Mononuclear cell (primary cell): Measurements from ENCODE around the gene ERC2. TPM values are rescaled to one million over a fixed set of nuclear protein-coding genes. Genes with fewer than 3 reads are reported as not detected.

ENCODE experiments used
- H3K27me3 ChIP-seq: 2 replicates; pipeline ENCODE4 v1.6.0; 2011; ENCODE audit warnings: low read length, control low read depth; ENCODE audit not compliant: insufficient read depth
- H3K4me1 ChIP-seq: 2 replicates; pipeline ENCODE4 v1.5.1; 2011; ENCODE audit warnings: mild to moderate bottlenecking, low read length, control low read depth; ENCODE audit not compliant: insufficient read depth
- H3K4me3 ChIP-seq: 2 replicates; pipeline ENCODE4 v1.5.1; 2011; ENCODE audit warnings: mild to moderate bottlenecking, low read length, moderate library complexity
- H3K9me3 ChIP-seq: 2 replicates; pipeline ENCODE4 v1.5.1; 2011; ENCODE audit warnings: low read depth, mild to moderate bottlenecking, control low read depth, low read length
- total RNA-seq: library from RNA; depleted of rRNA; stranded (reverse); fragments of >200 nt; gene quantifications from one replicate; pipeline ENCODE4 v1.2.3, GENCODE V29; 2012

Gene ERC2
- total RNA-seq, 1 donor = 0.10 TPM

- H3K9me3 ChIP-seq = no peaks in the 10 kb centered on the region
- H3K27me3 ChIP-seq = peaks cover 92% of the 10 kb centered on the region
- no peak overlapping the region for H3K4me3 ChIP-seq
- no peaks in the 10 kb centered on the region for H3K4me1 ChIP-seq
These were observed 983.2 kb downstream of the ERC2 start for GRCh38 chr3:55484801-55485791.

- H3K27me3 ChIP-seq = peaks cover 92% of the 10 kb centered on the region
- H3K4me3 ChIP-seq = no peak overlapping the region
- H3K4me1 ChIP-seq = no peaks in the 10 kb centered on the region
- no peaks in the 10 kb centered on the region for H3K9me3 ChIP-seq
These were observed 984.0 kb downstream of the ERC2 start for GRCh38 chr3:55484191-55484689.

- Histone ChIP-seq H3K9me3 (no peaks in the 10 kb centered on the region), H3K27me3 (peaks cover 86% of the 10 kb centered on the region), H3K4me3 (no peak overlapping the region), H3K4me1 (no peaks in the 10 kb centered on the region)
These were observed 984.8 kb downstream of the ERC2 start for GRCh38 chr3:55483196-55484095.

GRCh38 chr3:55482496-55483195 lies 985.6 kb downstream of the ERC2 start:
- H3K4me3 ChIP-seq = no peak overlapping the region
- H3K27me3 ChIP-seq = peaks cover 87% of the 10 kb centered on the region
- H3K9me3 ChIP-seq = no peaks in the 10 kb centered on the region
- no peaks in the 10 kb centered on the region for H3K4me1 ChIP-seq

GRCh38 chr3:55481744-55482495 lies 986.3 kb downstream of the ERC2 start:
- no peak overlapping the region for H3K4me3 ChIP-seq
- H3K27me3 ChIP-seq = peaks cover 81% of the 10 kb centered on the region

GRCh38 chr3:55480911-55481743 lies 987.1 kb downstream of the ERC2 start:
- H3K27me3 ChIP-seq = peaks cover 73% of the 10 kb centered on the region

More at GRCh38 chr3:55481744-55482495, 986.3 kb downstream of the ERC2 start:
- Histone ChIP-seq H3K9me3 (no peaks in the 10 kb centered on the region), H3K4me1 (no peaks in the 10 kb centered on the region)

GRCh38 chr3:55477306-55478303 lies 990.7 kb downstream of the ERC2 start:
- H3K4me3 ChIP-seq = no peak overlapping the region
- H3K27me3 ChIP-seq = peaks cover 40% of the 10 kb centered on the region
- H3K9me3 ChIP-seq = no peaks in the 10 kb centered on the region
- H3K4me1 ChIP-seq = no peaks in the 10 kb centered on the region

More at GRCh38 chr3:55480911-55481743, 987.1 kb downstream of the ERC2 start:
- H3K4me1 ChIP-seq = no peaks in the 10 kb centered on the region
- no peaks in the 10 kb centered on the region for H3K9me3 ChIP-seq
- no peak overlapping the region for H3K4me3 ChIP-seq

- H3K9me3 ChIP-seq = no peaks in the 10 kb centered on the region
- H3K4me1 ChIP-seq = no peaks in the 10 kb centered on the region
- H3K27me3 ChIP-seq = peaks cover 29% of the 10 kb centered on the region
- no peak overlapping the region for H3K4me3 ChIP-seq
These were observed 991.8 kb downstream of the ERC2 start for GRCh38 chr3:55476515-55476914.

GRCh38 chr3:55474213-55474632 lies 994.0 kb downstream of the ERC2 start:
- no peak overlapping the region for H3K4me3 ChIP-seq
- H3K27me3 ChIP-seq = peaks cover 8% of the 10 kb centered on the region
- H3K9me3 ChIP-seq = no peaks in the 10 kb centered on the region
- H3K4me1 ChIP-seq = no peaks in the 10 kb centered on the region

GRCh38 chr3:55473788-55474187 lies 994.5 kb downstream of the ERC2 start:
- H3K27me3 ChIP-seq = peaks cover 6% of the 10 kb centered on the region
- H3K4me1 ChIP-seq = no peaks in the 10 kb centered on the region
- no peaks in the 10 kb centered on the region for H3K9me3 ChIP-seq
- no peak overlapping the region for H3K4me3 ChIP-seq

GRCh38 chr3:55471522-55472280 lies 996.6 kb downstream of the ERC2 start:
- H3K9me3 ChIP-seq = no peaks in the 10 kb centered on the region
- H3K27me3 ChIP-seq = no peaks in the 10 kb centered on the region
- no peak overlapping the region for H3K4me3 ChIP-seq
- no peaks in the 10 kb centered on the region for H3K4me1 ChIP-seq

- H3K4me1 ChIP-seq = no peaks in the 10 kb centered on the region
- no peak overlapping the region for H3K4me3 ChIP-seq
- H3K9me3 ChIP-seq = no peaks in the 10 kb centered on the region
- H3K27me3 ChIP-seq = no peaks in the 10 kb centered on the region
These were observed 997.2 kb downstream of the ERC2 start for GRCh38 chr3:55471084-55471483.
